Fibroblast of upper back skin (primary cell): Measurements from ENCODE around the gene PFAS.
A peak's percentile ranks its signal among the peaks of the same experiment; 100 is the strongest.
"Not testable (repeated sequence)": the region's sequence is repeated elsewhere in the genome, so short reads cannot be mapped to it uniquely, and the experiment has no call there.

Source experiments
- DNase-seq: peaks from one replicate; pipeline ENCODE4 v3.0.0-alpha.2; 2013

The PFAS gene, protein sequence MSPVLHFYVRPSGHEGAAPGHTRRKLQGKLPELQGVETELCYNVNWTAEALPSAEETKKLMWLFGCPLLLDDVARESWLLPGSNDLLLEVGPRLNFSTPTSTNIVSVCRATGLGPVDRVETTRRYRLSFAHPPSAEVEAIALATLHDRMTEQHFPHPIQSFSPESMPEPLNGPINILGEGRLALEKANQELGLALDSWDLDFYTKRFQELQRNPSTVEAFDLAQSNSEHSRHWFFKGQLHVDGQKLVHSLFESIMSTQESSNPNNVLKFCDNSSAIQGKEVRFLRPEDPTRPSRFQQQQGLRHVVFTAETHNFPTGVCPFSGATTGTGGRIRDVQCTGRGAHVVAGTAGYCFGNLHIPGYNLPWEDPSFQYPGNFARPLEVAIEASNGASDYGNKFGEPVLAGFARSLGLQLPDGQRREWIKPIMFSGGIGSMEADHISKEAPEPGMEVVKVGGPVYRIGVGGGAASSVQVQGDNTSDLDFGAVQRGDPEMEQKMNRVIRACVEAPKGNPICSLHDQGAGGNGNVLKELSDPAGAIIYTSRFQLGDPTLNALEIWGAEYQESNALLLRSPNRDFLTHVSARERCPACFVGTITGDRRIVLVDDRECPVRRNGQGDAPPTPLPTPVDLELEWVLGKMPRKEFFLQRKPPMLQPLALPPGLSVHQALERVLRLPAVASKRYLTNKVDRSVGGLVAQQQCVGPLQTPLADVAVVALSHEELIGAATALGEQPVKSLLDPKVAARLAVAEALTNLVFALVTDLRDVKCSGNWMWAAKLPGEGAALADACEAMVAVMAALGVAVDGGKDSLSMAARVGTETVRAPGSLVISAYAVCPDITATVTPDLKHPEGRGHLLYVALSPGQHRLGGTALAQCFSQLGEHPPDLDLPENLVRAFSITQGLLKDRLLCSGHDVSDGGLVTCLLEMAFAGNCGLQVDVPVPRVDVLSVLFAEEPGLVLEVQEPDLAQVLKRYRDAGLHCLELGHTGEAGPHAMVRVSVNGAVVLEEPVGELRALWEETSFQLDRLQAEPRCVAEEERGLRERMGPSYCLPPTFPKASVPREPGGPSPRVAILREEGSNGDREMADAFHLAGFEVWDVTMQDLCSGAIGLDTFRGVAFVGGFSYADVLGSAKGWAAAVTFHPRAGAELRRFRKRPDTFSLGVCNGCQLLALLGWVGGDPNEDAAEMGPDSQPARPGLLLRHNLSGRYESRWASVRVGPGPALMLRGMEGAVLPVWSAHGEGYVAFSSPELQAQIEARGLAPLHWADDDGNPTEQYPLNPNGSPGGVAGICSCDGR (N-terminal part only)

DNA sequence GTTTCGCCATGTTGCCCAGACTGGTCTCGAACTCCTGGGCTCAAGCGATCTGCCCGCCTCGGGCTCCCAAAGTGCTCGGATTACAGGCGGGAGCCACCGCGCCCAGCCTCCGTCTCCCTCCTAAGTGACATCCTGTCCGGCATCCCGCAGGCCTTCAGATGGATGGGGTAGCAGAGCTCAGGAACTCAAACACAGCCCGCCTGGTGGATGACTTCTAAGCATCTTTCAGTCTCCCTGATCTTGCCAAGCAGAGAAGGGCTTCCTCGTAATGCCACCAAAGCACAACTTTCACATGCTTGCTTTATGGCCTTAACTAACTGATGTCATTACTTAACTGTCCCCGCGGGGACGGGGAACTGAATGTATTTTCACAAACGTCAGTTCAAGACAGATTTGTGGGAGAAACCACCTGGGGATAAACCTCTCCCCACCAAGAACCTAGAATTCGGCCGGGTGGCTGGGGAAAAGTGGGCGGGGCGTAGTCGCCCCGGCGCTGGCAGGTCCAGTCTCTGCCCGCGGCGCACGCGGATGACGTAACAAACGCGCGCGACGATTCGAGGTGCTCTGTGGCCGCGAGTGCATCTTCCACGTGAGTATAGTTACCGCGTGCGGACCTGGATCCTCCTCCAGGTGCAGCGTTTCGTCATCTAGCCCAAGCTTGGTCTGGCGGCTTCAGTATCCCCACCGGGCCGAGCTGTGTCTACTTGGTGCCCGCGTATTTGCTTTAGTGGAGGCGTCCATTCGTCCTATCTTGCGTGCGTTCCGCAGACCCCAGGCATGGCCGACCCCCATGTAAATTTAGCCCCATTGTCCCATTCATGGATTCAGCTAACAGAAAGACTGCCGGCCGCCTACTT lies at the start of gene PFAS:
PFAS (plus strand) TSS at position 539 of the 857 bp plus-strand sequence. CDS start 4,649 bp downstream, outside the sequence.
- peak; percentile 89 for DNase-seq

DNA sequence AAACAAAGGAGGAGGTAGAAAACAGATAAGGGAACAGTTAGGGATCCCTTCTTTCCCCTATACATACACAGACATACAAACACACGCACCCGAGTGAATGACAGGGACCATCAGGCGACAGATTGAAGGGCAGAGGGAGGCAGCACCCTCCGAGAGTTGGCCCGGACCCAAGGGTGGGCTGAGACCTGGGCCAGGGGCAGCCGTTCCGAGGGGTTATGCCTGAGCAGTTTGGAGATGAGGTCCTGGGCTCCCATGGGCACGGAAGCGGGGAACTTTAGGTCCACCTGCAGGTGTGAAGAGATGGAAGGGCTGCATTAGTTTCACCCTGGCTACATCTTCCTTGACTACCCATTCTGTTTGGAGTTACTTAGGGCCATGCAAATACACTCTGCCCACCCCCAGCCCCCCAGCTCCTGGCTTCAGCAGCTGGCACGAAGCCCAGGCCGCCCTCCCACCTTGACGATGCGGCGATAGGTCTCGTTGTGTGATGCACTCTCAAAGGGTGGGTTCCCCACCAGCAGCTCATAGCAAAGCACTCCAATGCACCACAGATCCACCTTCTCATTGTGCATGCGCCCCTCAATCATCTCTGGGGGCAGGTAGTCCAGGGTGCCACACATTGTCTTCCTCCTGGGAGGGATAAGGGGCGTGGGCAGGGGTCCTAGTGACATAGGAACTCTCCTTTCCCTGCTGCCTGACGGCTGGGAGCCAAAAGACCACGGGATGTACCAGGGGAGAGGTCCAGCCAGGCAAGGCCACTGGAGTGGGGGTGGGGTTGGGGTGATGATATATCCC lies 44.1 kb upstream of the PFAS start:
- no peak for DNase-seq

DNA sequence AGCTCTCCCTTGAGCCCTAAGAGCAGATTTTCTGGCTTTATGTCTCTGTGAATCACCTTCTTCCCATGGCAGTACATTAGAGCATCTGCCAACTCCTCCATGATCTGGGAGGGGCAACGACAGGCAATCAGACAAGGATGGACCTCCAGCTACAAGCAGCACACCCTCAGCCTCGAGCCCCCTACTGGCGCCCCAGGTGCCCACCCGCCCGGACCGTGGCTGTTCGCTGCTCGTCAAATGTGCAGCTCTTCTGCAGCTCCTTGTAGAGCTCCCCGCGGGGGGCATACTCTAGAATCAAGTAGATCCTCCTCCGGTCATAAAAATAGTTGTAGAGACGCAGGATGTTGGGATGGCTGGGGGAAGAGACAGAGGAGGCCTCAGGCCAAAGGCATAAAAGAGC lies 42.6 kb upstream of the PFAS start:
- no peak for DNase-seq

DNA sequence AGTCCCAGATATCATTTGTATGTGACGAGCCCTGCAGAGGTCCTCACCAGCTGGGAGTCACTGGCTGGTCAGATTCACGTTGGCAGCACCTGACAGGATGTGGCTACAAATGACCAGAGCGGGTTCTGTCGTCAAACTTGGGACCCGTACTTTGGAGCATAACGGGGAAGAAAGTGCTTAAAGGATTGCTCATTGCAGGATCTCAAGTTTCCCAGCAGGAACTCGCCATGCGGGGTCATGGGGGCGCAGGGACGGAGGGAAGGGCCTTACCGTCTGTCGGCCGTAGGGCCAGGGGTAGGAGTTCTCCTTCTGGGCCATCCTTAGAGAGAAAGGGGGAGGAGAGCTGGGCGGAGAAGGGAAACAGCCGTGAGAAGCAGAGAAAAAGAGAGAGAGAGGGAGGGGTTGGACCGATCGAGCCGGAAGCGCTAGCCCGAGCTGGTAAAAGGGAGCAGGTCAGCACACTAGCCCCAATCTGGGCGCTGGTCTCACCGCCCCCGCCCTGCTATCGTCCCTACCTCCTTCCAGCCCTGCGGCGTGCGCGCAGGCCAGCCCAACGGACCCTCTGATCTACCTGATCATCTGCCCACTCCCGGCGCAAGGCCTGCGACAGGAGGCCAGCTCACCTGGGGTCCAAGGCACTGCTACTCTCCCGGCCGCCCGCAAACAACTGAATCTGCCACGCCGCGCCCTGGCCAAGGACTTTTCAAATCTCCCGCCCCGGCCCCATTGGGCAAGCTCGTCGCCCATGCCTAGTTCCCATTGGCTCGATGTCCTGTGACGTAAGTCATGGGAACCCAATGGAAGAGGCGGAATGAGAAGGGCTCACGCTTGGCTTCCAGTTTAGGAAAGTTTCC lies 39.0 kb upstream of the PFAS start, which contains the start of gene AURKB:
AURKB (minus strand) TSS at position 669 of the 854 bp plus-strand sequence; CDS start at position 318, 351 bp downstream.
- DNase-seq = peak; percentile 98

DNA sequence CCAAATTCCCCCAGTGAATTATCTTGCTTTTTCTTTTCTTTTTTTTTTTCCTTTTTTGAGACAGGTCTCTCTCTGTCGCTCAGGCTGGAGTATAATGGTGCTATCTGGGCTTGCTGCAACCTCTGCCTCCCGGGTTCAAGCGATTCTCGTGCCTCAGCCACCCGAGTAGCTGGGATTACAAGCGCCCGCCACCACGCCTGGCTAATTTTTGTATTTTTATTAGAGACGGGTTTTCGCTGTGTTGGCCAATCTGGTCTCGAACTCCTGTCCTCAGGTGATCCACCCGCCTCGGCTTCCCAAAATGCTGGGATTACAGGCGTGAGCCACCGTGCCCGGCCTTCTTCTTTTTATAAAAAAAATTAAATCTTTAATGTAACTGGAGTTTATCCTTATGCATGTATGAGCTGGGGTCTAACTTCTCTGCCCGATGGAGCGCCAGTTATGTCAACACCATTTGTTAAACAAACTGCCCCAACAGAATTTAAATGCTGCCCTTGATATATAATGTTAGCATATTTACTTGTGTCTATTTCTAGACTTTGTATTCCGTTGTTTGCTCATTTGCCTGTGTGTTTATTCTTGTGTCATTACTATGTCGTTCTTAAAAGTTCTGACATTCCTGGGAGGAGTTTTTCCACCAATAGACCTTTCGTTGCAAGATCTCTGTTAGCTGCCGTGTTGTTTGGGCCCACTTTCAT lies 38.2 kb upstream of the PFAS start:
- no peak for DNase-seq

DNA sequence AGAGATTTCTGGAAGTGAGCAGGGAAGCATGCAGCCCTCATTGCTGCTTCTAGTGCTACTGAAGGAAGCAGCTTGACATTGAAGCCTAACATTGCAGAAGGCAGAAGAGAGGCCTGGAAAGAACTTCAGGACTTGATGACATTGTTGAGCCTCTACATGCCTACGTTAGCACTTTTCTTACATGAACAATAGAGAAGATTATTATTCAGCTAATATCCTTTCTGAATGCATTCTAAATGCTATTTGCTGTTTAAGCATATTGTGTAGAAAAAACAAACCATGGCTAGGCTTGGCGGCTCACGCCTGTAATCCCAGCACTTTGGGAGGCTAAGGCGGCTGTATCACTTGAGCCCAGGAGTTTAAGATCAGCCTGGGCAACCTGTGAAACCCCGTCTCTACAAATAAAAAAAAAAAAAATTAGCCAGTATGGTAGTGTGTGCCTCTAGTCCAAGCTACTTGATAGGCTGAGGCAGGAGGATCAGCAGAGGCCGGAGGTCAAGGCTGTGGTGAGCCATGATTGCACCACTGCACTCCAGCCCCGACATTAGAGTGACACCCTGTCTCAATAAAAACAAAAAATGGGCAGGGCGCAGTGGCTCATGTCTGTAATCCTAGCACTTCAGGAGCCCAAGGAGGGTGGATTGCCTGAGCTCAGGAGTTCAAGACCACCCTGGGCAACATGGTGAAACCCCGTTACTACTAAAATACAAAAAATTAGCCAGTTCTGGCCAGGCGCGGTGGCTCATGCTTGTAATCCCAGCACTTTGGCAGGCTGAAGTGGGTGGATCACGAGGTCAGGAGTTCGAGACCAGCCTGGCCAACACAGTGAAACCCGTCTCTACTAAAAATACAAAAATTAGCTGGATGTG lies 36.5 kb upstream of the PFAS start:
- no peak for DNase-seq

DNA sequence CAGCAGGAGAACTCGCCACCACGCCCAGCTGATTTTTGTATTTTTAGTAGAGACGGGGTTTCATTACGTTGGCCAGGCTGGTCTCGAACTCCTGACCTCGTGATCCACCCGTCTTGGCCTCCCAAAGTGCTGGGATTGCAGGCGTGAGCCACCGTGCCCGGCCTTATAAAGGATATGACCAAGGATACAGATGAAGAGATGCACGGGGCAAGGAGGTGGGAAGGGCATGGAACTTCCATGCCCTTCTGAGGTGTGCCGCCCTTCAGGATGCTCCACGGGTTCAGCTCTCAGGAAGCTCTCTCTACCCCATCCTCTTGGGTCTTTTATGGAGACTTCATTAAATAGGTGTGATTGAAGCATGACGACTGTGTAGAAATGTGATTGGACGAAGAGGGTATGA lies 35.1 kb upstream of the PFAS start:
- DNase-seq = not testable (repeated sequence)

DNA sequence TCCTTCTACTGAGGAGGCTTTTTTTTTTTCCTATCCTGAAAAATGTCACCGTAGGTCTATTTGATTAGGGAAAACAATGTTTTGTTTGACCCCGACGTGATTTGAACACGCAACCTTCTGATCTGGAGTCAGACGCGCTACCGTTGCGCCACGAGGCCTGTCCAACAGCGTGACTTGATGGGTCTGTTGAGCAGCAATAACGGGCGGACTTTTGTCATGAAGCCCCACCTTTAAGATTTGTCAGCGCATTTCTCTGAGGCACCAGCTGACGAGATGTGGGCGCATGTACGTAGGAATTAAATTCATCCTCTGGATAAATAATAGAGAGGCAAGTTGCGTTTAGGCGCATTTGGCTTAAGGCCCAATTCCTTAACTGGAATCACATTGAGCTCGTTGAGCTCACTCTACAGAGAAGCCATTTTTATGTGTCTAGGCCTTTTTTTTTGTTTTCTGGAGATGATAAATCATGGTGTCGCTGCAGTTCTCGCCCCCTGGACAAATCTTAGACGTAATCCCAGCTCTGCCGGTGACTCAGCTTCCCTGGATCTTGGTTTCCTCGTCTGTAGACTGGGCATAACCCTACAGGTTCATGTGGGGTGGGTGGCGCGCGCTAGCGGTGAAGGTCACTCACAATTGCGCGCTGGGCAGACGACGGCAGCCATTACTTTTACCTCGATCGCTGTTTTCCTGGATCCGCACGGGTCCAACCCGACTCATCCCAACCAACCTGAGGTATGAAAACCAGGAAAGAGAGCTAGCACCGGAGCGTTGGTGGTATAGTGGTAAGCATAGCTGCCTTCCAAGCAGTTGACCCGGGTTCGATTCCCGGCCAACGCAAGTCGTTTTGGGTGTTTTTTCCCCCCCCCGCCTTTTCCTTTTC lies 28.1 kb upstream of the PFAS start:
- peak; percentile 95 for DNase-seq

DNA sequence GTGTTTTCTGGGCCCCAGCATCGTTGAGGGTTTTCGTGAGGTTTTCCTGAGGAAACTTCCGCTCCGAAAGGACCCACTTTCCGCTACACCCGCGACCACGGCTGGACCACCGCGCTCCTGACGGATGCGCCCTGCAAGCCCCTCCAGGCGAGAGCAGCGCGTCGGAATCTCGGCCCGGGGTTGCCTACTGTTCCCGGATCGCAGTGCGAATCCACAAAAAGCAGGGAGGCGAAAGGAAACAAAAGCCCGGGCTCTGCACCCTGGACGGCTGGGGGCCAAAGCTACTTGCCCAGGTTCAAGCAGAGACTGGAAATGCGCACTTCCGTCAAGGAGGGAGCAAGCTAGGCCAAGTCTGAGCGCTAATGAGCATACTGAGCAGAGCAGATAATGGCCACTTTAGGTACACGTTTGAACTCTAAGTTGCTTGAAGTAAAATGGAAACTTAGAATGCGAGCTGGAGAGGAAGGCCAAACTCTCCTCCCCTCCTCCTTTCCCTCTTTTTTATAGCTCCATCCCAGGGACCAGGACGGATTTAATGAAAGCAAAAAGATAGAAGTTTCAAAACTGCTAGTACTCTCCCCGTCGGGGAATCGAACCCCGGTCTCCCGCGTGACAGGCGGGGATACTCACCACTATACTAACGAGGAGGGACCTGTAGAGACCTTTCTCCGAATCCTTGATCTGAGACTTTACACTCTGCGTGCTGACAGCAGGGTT lies 27.3 kb upstream of the PFAS start:
- DNase-seq = peak; percentile 92

DNA sequence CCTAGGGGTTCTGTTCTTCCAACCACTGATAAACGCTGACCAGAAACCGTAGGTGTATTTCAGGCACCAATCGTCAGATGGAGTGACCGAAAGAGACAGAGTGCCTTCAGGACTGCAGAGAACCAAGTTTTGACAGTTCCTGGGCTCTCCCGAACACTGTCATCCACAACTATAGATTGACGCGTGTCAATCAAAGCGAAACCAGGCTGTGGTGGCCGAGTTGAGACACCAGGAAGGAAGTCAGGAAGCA lies 26.8 kb upstream of the PFAS start:
- DNase-seq = no peak

DNA sequence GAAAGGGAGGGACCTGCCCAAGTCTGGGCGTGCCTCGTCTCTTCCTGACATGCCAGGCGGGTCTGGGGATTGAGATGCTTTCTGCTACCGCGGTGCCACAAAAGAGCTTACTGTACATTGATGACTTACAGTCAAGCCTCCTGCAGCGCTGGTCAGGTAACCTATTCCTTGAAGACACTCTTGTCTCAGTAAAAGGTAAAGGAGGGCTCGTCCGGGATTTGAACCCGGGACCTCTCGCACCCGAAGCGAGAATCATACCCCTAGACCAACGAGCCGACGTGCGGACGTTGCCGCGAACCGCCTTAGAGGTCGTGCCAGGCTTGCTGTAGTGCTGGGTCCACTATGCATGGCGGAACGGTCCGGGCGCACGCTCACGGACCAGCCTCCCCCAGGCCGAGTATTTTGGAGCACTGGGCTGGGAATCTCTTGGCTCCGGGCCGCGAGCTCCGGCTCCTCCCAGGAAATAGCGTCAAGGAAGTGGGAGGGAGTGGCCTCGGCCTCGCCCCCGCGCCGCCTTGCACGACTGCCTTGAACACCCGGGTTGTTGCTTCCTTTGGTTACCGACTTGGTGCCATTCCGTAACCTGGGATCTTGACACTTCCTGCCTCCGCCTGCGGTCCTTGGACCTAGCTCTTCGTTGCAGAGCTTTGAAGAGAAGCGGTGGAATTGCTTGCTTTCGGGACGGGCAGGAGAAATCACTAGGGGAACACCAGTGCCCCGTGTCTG lies 26.3 kb upstream of the PFAS start:
- DNase-seq = peak; percentile 96

DNA sequence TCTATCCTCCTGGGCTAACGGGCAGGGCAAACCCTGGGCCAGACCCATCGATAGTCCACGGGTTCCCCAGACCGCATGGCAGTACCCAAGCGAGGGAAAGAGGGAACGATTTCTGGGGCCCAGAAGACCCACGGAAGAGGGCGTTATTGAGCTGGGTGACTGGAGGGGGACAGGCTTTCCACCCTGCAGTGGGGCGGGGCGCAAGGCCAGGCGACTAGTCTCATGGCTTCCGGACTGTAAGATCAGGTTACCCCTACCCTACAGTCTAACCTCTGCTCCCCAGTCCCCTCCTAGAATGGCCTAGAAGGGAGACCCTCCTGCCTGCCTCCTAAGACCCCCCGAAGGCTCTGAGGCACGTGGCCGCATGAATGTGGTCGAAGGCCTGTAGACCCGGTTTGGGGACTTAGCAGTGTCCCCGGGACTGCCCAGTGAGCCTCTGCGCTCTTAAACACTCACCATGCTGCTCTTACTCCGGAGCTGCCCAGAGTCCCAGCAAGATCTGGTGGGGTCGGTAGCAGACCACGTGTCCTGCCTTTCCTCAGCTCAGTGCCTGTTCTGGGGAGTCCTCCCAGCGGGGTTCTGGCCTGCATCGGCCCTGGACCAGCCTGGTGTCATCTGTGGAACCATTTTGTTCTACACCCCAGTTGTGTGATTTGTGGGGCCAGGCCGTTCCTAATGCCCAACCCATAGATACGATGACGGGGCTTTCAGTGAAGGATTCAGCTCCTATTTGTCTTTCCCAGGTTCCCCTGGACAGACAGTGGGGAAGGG lies 25.5 kb upstream of the PFAS start:
- DNase-seq = peak; percentile 41

DNA sequence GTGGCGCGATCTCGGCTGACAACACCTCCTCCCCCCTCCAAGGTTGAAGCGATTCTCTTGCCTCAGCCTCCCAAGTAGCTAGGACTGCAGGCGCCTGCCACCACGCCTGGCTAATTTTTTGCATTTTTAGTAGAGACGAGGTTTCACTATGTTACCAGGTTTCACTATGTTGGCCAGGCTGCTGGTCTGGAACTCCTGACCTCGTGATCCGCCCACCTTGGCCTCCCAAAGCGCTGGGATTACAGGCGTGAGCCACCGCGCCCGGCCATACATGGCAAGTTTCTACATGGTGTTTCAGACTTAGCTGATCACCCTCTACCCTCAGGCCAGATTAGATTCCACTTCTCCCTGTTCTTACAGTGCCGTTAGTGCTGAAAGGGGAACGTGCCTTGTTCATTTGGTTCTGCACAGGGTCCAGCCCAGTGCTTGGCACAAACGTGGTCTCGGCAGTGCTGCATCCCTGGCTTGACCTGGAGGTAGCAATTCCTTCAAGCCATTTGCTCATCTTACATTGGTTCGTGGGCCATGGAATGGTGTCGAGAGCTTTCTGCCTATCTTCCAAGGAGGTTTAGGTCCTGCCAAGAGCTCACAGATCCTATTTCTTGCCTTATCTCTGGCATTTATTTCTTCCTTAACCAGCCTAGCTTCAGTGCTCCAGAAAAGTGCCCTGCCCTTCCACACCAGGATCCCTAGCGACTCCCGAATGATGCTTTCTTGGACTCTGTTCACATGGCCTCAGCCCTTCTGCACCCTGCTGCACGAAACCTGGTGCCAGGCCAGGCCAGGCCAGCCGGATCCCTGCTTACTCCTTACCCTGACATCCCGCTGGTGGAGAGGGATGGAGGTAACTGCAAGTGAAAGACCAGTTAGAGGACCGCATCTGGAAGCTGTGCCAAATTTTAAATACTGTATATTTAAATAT lies 23.9 kb upstream of the PFAS start:
- DNase-seq = no peak
